LNCAP (cell line): ENCODE measurements around the gene LMNA.

Source experiments
- CTCF ChIP-seq: fragments of 450-650 bp; IDR thresholded peaks from 2 replicates; pipeline ENCODE4 v1.5.1; 2017; ENCODE audit warnings: mild to moderate bottlenecking

Gene LMNA

GRCh38 chr1:156143765-156144489, 29.4 kb downstream of the LMNA start:
- TF ChIP-seq CTCF, result no peak

- no peak for TF ChIP-seq CTCF
These were observed 30.2 kb downstream of the LMNA start for GRCh38 chr1:156144742-156145141.

GRCh38 chr1:156145650-156146019, 31.1 kb downstream of the LMNA start:
- TF ChIP-seq CTCF, result no peak

- peak; percentile 78 for TF ChIP-seq CTCF
These were observed 31.7 kb downstream of the LMNA start for GRCh38 chr1:156146020-156146768.

GRCh38 chr1:156146769-156147405, 32.4 kb downstream of the LMNA start:
- TF ChIP-seq CTCF, result no peak

GRCh38 chr1:156148216-156148615, 33.7 kb downstream of the LMNA start:
- TF ChIP-seq CTCF, result no peak

- no peak for TF ChIP-seq CTCF
These were observed 35.1 kb downstream of the LMNA start for GRCh38 chr1:156149374-156150332.
